Stimulated activated CD4-positive, alpha-beta T cell treated with anti-CD3 and anti-CD28 coated beads, Interleukin-4, amount 100 ng/mL, for 48 hours (primary cell): ENCODE measurements around the gene SLC43A2.

Experiments used
- DNase-seq, 2 donors: peaks; one replicate each; pipeline ENCODE4 v3.0.0-alpha.2; 2020; ENCODE audit warnings: low read depth in 2 of 2

The SLC43A2 gene

DNA sequence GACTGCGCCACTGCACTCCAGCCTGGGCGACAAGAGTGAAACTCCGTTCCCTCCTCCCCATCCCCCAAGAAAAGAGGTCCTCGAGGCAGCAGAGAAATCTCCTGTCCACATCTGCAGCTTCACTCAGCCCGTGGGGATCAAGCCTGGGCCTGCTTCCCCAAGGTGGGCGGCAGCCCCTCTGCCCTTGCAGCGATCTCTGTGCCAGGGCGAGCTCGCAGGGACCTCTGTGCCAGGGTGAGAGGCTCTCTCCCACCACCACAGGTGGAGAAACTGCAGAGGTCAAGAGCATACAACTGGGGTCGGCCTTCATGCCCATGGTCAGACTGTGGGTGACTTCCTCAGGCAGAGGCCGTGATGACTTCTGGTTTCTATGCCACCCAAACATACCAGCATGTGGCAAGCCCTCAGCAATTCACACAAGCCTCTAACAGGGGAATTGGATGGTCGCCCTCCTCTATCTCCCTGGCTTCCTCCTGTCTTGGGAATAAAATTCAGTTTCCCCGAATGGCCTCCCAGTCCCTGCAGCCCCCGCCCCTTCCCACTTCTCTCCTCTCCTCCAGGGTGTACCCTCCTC is 5.5 kb downstream of the SLC43A2 start:
- no peak for DNase-seq

DNA sequence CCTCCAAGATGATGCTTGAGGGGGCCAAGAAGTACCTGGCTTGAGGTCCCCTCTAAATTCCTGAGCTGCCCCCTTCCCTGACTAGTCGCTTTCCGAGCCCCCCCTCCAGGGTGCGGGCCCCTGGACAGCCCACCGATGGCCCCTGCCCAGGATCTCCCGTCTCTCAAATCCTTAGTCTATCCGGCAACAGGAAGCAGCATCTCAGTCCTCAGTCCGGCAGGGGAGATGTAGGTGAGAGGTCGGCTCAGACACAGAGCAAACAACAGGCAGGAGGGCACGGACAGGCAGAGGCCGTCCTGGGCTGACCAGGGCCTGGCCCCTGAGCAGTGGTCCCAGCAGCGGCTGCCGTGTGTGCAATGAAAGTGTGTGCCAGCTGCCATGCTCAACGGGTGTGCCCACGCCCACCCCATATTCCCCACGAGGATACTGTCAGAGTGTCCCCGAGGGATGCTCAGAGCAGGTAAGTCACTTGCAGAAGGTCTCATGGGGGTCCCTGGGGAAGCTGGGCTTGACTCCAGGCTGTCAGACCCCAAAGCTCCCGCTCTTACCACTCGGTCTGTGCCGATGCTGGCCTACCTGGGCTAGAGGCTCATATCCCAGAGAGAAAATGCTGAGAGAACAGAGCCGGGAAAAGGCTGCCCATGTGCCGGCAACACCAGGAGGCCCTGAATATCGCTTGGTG is 7.2 kb downstream of the SLC43A2 start:
- no peak for DNase-seq

DNA sequence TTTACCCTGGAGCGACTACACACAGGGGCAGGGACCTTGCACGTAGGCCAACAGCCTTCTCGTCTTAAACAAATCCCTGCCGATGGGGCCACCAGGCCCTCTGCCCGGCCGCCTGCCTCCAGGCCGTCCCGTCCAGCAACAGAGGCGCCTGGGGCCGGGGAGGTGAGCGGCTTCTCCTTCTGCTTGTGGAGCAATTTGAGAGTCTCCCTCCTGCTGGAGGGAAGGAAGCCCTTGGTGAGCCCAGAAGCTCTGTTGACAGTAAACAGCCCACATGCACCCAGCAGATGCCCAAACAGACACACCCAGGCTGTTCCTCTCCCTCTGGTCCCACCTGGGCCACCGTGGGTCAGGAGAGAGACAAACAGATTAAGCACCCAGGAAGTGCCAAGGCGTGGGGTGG is 8.1 kb downstream of the SLC43A2 start:
- no peak for DNase-seq

DNA sequence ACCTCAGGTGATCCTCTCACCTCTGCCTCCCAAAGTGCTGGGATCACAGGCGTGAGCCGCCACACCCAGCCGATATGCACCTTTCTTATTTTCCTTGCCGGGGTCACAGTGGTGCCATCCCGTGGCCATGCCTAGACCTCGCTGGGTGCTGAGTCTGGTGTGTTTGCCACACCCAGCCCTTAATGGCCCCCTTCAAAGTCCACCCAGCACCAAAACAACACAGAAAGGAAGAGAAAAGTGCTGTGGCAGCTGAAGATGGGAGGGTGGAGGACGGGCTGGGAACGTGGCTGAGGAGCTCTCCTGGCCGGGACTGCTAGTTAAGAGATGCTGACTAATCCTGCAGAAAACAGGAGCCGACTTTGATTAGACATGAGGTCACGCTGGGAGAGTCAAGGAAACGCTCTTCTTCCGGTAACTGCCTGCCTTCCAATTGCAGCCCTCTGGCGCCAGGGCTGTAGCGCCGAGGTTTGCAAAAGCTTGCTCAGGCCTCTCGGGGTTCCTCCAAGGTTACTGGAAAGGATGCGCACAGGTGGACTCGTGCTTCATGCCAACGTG is 10.9 kb downstream of the SLC43A2 start:
- no peak for DNase-seq

DNA sequence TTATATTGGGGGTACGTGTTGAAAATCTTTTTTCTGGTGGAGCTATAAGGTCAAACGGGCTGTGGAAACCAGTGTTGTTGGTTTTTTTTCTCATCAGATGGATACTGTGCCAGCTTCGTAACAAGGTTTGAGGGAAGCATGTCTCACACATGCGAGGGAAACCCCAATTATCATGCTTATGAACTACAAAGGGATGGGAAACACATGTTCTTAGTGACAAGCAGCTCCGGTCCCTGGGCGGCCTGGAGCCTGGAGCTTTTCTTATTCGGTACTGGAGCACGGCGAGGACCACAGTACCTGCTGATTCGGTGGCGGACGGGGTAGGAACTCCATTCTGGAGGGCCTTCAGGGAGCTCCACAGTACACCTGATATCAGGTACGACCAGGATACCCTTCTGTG is 12.5 kb downstream of the SLC43A2 start:
- DNase-seq: no peak

- no peak for DNase-seq
Observed at GRCh38 chr17:1612400-1612799, 16.2 kb downstream of the SLC43A2 start.

DNA sequence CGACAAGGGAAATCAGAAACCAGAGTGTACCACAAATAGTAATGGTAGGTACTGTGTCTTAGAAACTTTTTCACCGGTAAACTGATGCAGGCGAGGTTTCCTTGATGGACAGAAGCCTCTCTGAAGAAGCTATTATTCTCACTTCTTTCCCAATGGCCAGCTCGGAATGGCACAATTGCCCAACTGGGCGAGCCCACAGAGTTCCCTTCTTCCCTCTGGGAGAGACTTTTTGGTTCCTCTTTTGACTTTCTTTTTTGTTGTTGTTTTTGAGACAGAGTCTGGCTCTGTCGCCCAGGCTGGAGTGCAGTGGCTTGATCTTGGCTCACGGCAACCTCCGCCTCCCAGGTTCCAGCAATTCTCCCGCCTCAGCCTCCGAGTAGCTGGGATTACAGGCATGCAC is 16.9 kb downstream of the SLC43A2 start:
- no peak for DNase-seq

GRCh38 chr17:1608676-1609075 is 20.0 kb downstream of the SLC43A2 start:
- no peak for DNase-seq

DNA sequence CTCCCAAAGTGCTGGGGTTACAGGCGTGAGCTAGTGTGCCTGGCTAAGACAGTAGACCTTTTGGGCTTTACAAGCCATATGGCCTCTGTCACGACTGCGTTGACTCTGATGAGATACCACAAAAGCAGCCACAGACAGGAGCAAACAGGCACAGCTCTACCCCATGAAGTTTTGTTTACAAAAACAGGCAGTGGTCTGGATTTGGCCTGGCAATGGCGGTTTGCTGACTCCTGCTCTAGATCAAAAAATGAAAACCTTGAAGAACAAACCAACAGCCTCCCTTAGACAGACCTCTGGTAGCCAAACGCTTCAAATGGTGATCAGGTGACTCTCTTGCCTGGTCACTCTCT is 20.7 kb downstream of the SLC43A2 start:
- DNase-seq: no peak

GRCh38 chr17:1606352-1606985 is 22.2 kb downstream of the SLC43A2 start:
- peak in 1 of 2 donors; percentile 49 for DNase-seq

- no peak for DNase-seq
Observed at GRCh38 chr17:1605681-1606351, 22.8 kb downstream of the SLC43A2 start.

- no peak for DNase-seq
Observed at GRCh38 chr17:1604831-1605528, 23.7 kb downstream of the SLC43A2 start.

DNA sequence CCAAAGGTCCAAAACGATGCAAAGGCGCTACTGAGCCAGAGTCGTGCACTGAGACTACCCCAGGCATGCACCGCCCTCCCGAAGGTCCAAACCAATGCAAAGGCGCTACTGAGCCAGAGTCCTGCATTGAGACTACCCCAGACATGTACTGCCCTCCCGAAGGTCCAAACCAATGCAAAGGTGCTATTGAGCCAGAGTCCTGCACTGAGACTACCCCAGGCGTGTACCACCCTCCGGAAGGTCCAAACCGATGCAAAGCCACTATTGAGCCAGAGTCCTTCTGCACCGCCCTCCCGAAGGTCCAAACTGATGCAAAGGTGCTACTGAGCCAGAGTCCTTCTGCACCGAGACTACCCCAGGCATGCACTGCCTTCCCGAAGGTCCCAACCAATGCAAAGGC is 27.1 kb downstream of the SLC43A2 start:
- DNase-seq: no peak

DNA sequence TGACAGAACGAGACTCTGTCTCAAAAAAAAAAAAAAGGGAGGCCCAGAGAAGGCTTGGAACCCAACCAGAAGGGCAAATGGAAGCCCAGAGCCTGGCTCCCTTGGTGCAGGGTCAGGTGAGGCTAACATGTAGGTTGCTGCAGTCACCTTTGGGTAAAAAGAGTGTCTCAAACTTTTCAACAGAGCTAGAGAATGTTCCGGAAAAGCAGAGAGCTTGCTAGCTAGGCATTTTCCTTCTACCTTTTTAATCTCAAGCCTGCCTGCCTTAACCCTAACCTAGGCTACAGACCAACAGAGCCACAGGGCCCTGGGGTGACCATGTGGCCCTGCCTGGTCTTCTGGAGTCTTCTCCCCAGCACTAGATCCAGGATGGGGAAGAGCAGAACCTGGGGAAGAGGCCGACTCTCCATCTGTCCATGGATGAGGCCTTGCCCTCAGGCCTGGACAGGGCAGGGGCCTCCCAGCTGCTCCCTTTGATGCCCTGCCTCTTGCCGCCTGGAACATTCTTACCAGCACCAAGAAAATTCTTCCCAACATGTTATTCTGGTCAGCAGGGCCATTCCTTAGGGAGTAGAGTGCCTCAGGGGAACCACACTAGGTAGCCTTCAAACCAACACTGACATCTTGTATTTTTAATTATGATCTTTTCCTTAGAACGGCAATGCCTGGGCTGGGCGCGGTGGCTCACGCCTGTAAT is 30.1 kb downstream of the SLC43A2 start:
- no peak for DNase-seq

DNA sequence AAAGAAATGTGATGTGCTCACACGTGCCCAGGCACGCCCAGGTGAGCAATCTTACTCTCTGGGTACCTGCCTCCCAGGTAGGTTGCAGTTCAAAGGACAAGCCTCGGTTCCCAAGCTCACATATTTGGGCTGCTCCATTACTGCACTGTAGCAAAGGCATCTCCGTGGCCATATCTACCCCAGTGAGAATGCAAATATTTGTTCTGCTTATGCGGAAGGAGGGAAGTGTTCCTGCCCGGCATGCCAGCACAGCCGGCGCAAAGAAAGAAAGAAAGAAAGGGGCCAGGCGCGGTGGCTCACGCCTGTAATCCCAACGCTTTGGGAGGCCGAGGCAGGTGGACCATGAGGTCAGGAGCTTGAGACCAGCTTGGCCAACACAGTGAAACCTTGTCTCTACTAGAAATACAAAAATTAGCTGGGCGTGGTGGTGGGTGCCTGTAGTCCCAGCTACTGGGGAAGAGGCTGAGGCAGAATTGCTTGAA is 30.7 kb downstream of the SLC43A2 start:
- no peak for DNase-seq

GRCh38 chr17:1593630-1593931 is 35.1 kb downstream of the SLC43A2 start:
- no peak for DNase-seq

- DNase-seq: no peak
Observed at GRCh38 chr17:1592751-1593629, 35.6 kb downstream of the SLC43A2 start.

DNA sequence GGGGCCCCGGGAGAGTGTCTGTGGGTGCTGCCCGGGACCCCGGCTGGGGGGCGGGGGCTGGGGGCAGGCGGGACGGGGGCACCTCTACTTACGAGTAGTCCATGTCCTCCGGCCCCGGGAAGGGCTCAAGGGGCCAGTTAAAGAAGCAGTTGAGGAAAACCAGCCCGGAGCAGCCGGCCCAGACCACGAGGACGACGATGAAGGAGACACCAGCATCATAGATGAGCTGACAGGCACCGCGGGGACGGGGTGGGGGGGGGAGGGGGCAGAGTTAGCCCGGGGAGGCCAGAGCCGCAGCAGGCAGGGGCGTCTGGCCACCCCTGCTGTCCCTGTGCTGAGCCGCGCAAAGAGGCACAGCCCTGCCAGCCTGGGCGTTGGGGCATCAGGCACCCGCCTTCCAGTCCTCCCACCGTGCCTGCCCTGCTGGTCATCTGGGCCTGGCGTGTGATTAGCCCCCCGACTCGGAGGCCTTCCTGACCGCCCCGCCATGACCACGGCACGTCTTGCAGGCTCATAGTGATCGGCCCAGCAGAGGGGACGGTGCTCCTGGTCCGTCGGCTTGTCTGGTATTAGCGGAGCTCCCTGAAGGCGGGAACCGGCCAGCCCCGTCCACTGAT is 37.1 kb downstream of the SLC43A2 start:
- DNase-seq: no peak

- DNase-seq: no peak
Observed at GRCh38 chr17:1590747-1591473, 37.7 kb downstream of the SLC43A2 start.
